NCI-H748 treated with DMSO at 0.1 percent for 48 hours (cell line): ENCODE data around the gene RAB2B.
A peak's percentile ranks its signal among the peaks of the same experiment; 100 is the strongest.

Source experiments
- DNase-seq: peaks from one replicate; lab custom pipeline; 2025; lab: John Stamatoyannopoulos, UW

RAB2B gene

GRCh38 chr14:21476925-21477681 lies at the start of gene RAB2B, which contains the start of gene TOX4:
Gene RAB2B (minus strand): TSS chr14:21476959. CDS start chr14:21476872, 87 bp downstream.
Gene TOX4 (plus strand): TSS chr14:21477195. CDS start chr14:21477279, 84 bp downstream.
- peak; percentile 95 for DNase-seq

GRCh38 chr14:21525962-21526671 lies 49.4 kb upstream of the RAB2B start, which contains the start of gene SALL2:
Gene SALL2 (minus strand): TSS chr14:21526346. CDS start chr14:21526127, 219 bp downstream.
- DNase-seq: peak; percentile 93

GRCh38 chr14:21525571-21525961 lies 48.8 kb upstream of the RAB2B start:
- DNase-seq: peak; percentile 3

- DNase-seq: no peak
Measured at GRCh38 chr14:21524575-21525490, 48.1 kb upstream of the RAB2B start.

- no peak for DNase-seq
Measured at GRCh38 chr14:21523203-21523602, 46.4 kb upstream of the RAB2B start.

GRCh38 chr14:21521501-21521900 lies 44.7 kb upstream of the RAB2B start:
- DNase-seq: no peak

GRCh38 chr14:21520767-21521166 lies 44.0 kb upstream of the RAB2B start:
- no peak for DNase-seq

GRCh38 chr14:21518725-21519124 lies 42.0 kb upstream of the RAB2B start:
- no peak for DNase-seq

- no peak for DNase-seq
Measured at GRCh38 chr14:21514341-21514740, 37.6 kb upstream of the RAB2B start.

GRCh38 chr14:21510735-21511657 lies 34.2 kb upstream of the RAB2B start, which contains the start of gene METTL3:
Gene METTL3 (minus strand): TSS chr14:21511340. CDS start chr14:21511223, 117 bp downstream.
- peak; percentile 96 for DNase-seq

GRCh38 chr14:21509432-21510143 lies 32.8 kb upstream of the RAB2B start:
- DNase-seq: no peak

GRCh38 chr14:21506557-21506956 lies 29.8 kb upstream of the RAB2B start:
- DNase-seq: no peak

GRCh38 chr14:21505012-21505553 lies 28.3 kb upstream of the RAB2B start:
- DNase-seq: no peak

GRCh38 chr14:21503376-21503775 lies 26.6 kb upstream of the RAB2B start:
- DNase-seq: no peak

- no peak for DNase-seq
Measured at GRCh38 chr14:21501568-21501967, 24.8 kb upstream of the RAB2B start.

GRCh38 chr14:21498540-21499526 lies 22.1 kb upstream of the RAB2B start:
- peak; percentile 30 for DNase-seq

- no peak for DNase-seq
Measured at GRCh38 chr14:21496453-21496852, 19.7 kb upstream of the RAB2B start.

- DNase-seq: no peak
Measured at GRCh38 chr14:21494902-21495762, 18.4 kb upstream of the RAB2B start.
